SK-N-SH (cell line): ENCODE data around the gene RET.

Experiments used
- POLR2AphosphoS5 ChIP-seq: IDR thresholded peaks from 2 replicates; pipeline ENCODE4 v1.6.1; 2012; ENCODE audit warnings: low read depth, low read length
- SIN3A ChIP-seq: IDR thresholded peaks from 2 replicates; pipeline ENCODE4 v1.6.1; 2012; ENCODE audit warnings: low read depth, mild to moderate bottlenecking, low read length, moderate library complexity, borderline replicate concordance

DNA sequence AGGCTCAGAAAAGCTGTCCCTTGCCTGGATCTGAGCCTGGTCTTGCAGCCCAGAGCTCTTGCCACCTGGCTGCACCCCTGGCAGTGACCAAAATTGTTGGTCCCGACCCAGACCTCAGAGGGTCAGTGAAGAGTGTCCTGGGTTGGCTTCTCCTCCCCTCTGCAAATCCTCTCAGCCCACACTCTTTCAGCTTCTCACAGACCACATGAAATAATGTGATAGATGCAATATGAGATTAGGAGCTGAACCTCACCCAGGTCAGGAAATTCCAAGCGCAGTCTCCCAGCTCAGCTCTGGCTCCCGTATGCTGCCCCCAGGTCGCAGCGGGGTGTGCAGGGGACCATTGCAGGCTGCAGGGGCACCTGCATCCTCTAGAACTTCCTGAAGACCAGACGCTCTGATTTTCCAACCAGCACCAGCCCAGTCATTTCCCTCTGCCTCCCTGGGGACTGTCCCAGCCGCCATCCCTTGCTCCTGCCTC is 19.6 kb upstream of the RET start:
- TF ChIP-seq SIN3A (no peak), POLR2AphosphoS5 (no peak)
